Measurements from ENCODE around the gene GNB1L. TPM values are rescaled to one million over a fixed set of nuclear protein-coding genes. Genes with fewer than 3 reads are reported as not detected.

Gene GNB1L
- total RNA-seq, 1 donor from 2014 or later: 6.1 TPM

- Mint-ChIP-seq H3K27ac (ENCODE audit: unreplicated experiment) (no peak overlapping the region), H3K4me3 (ENCODE audit: unreplicated experiment) (no peak overlapping the region), H3K4me1 (ENCODE audit: unreplicated experiment) (peaks cover 7% of the 10 kb centered on the region), H3K36me3 (ENCODE audit: unreplicated experiment) (no peaks in the 10 kb centered on the region), H3K9me3 (ENCODE audit: unreplicated experiment) (no peaks in the 10 kb centered on the region), H3K27me3 (ENCODE audit: unreplicated experiment) (peaks cover 4% of the 10 kb centered on the region)
- no peak for DNase-seq (ENCODE audit: extremely low spot score, unreplicated experiment)
- no peak for TF ChIP-seq CTCF (IDR thresholded peaks at IDR 0.05)
Measured at GRCh38 chr22:19775496-19776325, 79.0 kb downstream of the GNB1L start.

GRCh38 chr22:19774628-19775027, 80.0 kb downstream of the GNB1L start:
- no peak for TF ChIP-seq CTCF (IDR thresholded peaks at IDR 0.05)
- Mint-ChIP-seq H3K4me1 (ENCODE audit: unreplicated experiment) (peaks cover under 1% of the 10 kb centered on the region), H3K36me3 (ENCODE audit: unreplicated experiment) (no peaks in the 10 kb centered on the region), H3K27ac (ENCODE audit: unreplicated experiment) (no peak overlapping the region), H3K9me3 (ENCODE audit: unreplicated experiment) (no peaks in the 10 kb centered on the region), H3K27me3 (ENCODE audit: unreplicated experiment) (peaks cover 4% of the 10 kb centered on the region), H3K4me3 (ENCODE audit: unreplicated experiment) (no peak overlapping the region)
- DNase-seq (ENCODE audit: extremely low spot score, unreplicated experiment): no peak

- Mint-ChIP-seq H3K4me3 (ENCODE audit: unreplicated experiment) (no peak overlapping the region), H3K9me3 (ENCODE audit: unreplicated experiment) (no peaks in the 10 kb centered on the region), H3K36me3 (ENCODE audit: unreplicated experiment) (peaks cover 4% of the 10 kb centered on the region), H3K4me1 (ENCODE audit: unreplicated experiment) (no peaks in the 10 kb centered on the region), H3K27me3 (ENCODE audit: unreplicated experiment) (peaks cover 4% of the 10 kb centered on the region), H3K27ac (ENCODE audit: unreplicated experiment) (no peak overlapping the region)
- no peak for DNase-seq (ENCODE audit: extremely low spot score, unreplicated experiment)
- TF ChIP-seq CTCF (IDR thresholded peaks at IDR 0.05): no peak
Measured at GRCh38 chr22:19773470-19774040, 81.1 kb downstream of the GNB1L start.

GRCh38 chr22:19772673-19773469, 81.8 kb downstream of the GNB1L start:
- H3K9me3 Mint-ChIP-seq (ENCODE audit: unreplicated experiment): no peaks in the 10 kb centered on the region
- no peaks in the 10 kb centered on the region for H3K4me1 Mint-ChIP-seq (ENCODE audit: unreplicated experiment)
- H3K36me3 Mint-ChIP-seq (ENCODE audit: unreplicated experiment): peaks cover 4% of the 10 kb centered on the region
- TF ChIP-seq CTCF (IDR thresholded peaks at IDR 0.05): no peak
- H3K4me3 Mint-ChIP-seq (ENCODE audit: unreplicated experiment): no peak overlapping the region
- H3K27ac Mint-ChIP-seq (ENCODE audit: unreplicated experiment): no peak overlapping the region
- peaks cover 4% of the 10 kb centered on the region for H3K27me3 Mint-ChIP-seq (ENCODE audit: unreplicated experiment)
- DNase-seq (ENCODE audit: extremely low spot score, unreplicated experiment): no peak

- H3K27me3 Mint-ChIP-seq (ENCODE audit: unreplicated experiment): peaks cover 4% of the 10 kb centered on the region
- no peak overlapping the region for H3K27ac Mint-ChIP-seq (ENCODE audit: unreplicated experiment)
- DNase-seq (ENCODE audit: extremely low spot score, unreplicated experiment): no peak
- H3K4me3 Mint-ChIP-seq (ENCODE audit: unreplicated experiment): no peak overlapping the region
- no peak for TF ChIP-seq CTCF (IDR thresholded peaks at IDR 0.05)
- no peaks in the 10 kb centered on the region for H3K4me1 Mint-ChIP-seq (ENCODE audit: unreplicated experiment)
- peaks cover 4% of the 10 kb centered on the region for H3K36me3 Mint-ChIP-seq (ENCODE audit: unreplicated experiment)
- no peaks in the 10 kb centered on the region for H3K9me3 Mint-ChIP-seq (ENCODE audit: unreplicated experiment)
Measured at GRCh38 chr22:19772422-19772672, 82.3 kb downstream of the GNB1L start.
